Epithelial cell of prostate (primary cell): ENCODE measurements around the gene TMCC3.
"Not testable (repeated sequence)": the region's sequence is repeated elsewhere in the genome, so short reads cannot be mapped to it uniquely, and the experiment has no call there.

ENCODE experiments used
- DNase-seq: peaks from one replicate; pipeline ENCODE4 v3.0.0-alpha.2; 2011; ENCODE audit warnings: low read depth, low spot score
- H3K27ac ChIP-seq: fragments of 450-650 bp; 2 replicates; pipeline ENCODE4 v1.5.1; 2017; ENCODE audit warnings: mild to moderate bottlenecking

The TMCC3 gene

GRCh38 chr12:94584377-94584776 is 66.0 kb downstream of the TMCC3 start:
- H3K27ac ChIP-seq = no peak overlapping the region
- DNase-seq = no peak

GRCh38 chr12:94582591-94582990 is 67.8 kb downstream of the TMCC3 start:
- no peak for DNase-seq
- H3K27ac ChIP-seq = no peak overlapping the region

- no peak for DNase-seq
- no peak overlapping the region for H3K27ac ChIP-seq
Observed at GRCh38 chr12:94575645-94576403, 74.5 kb downstream of the TMCC3 start.

GRCh38 chr12:94575024-94575423 is 75.3 kb downstream of the TMCC3 start:
- DNase-seq = no peak
- no peak overlapping the region for H3K27ac ChIP-seq

- H3K27ac ChIP-seq = no peak overlapping the region
- DNase-seq = no peak
Observed at GRCh38 chr12:94571556-94571955, 78.8 kb downstream of the TMCC3 start.

GRCh38 chr12:94570161-94570560 is 80.2 kb downstream of the TMCC3 start:
- DNase-seq = no peak
- H3K27ac ChIP-seq = peak overlapping the region; percentile 27

- H3K27ac ChIP-seq = no peak overlapping the region
- DNase-seq = no peak
Observed at GRCh38 chr12:94567761-94568160, 82.6 kb downstream of the TMCC3 start.

GRCh38 chr12:94566345-94566744 is 84.0 kb downstream of the TMCC3 start:
- DNase-seq = no peak
- H3K27ac ChIP-seq = no peak overlapping the region

- no peak overlapping the region for H3K27ac ChIP-seq
- no peak for DNase-seq
Observed at GRCh38 chr12:94565683-94566082, 84.7 kb downstream of the TMCC3 start.

GRCh38 chr12:94563286-94563685 is 87.1 kb downstream of the TMCC3 start:
- H3K27ac ChIP-seq = no peak overlapping the region
- no peak for DNase-seq

- peak; percentile 69 for DNase-seq
- H3K27ac ChIP-seq = peak overlapping the region; percentile 65
Observed at GRCh38 chr12:94561943-94562411, 88.4 kb downstream of the TMCC3 start.

GRCh38 chr12:94560431-94561221 is 89.7 kb downstream of the TMCC3 start:
- peak; percentile 93 for DNase-seq
- peak overlapping the region; percentile 65 for H3K27ac ChIP-seq

GRCh38 chr12:94558612-94559011 is 91.7 kb downstream of the TMCC3 start:
- no peak overlapping the region for H3K27ac ChIP-seq
- no peak for DNase-seq

- H3K27ac ChIP-seq = no peak overlapping the region
- DNase-seq = no peak
Observed at GRCh38 chr12:94557746-94558295, 92.5 kb downstream of the TMCC3 start.

GRCh38 chr12:94555687-94556086 is 94.7 kb downstream of the TMCC3 start:
- H3K27ac ChIP-seq = no peak overlapping the region
- DNase-seq = no peak

- DNase-seq = no peak
- H3K27ac ChIP-seq = peak overlapping the region; percentile 76
Observed at GRCh38 chr12:94553875-94554274, 96.5 kb downstream of the TMCC3 start.

- peak; percentile 57 for DNase-seq
- H3K27ac ChIP-seq = peak overlapping the region; percentile 76
Observed at GRCh38 chr12:94553130-94553519, 97.2 kb downstream of the TMCC3 start.

GRCh38 chr12:94551810-94552209 is 98.5 kb downstream of the TMCC3 start:
- no peak for DNase-seq
- H3K27ac ChIP-seq = no peak overlapping the region

- no peak for DNase-seq
- H3K27ac ChIP-seq = no peak overlapping the region
Observed at GRCh38 chr12:94550964-94551363, 99.4 kb downstream of the TMCC3 start.

- not testable (repeated sequence) for DNase-seq, H3K27ac ChIP-seq
Observed at GRCh38 chr12:94548833-94549232, 101.5 kb downstream of the TMCC3 start.
